Measurements from ENCODE around the gene SLC30A3. TPM values are rescaled to one million over a fixed set of nuclear protein-coding genes. Genes with fewer than 3 reads are reported as not detected.
"Not testable (repeated sequence)": the region's sequence is repeated elsewhere in the genome, so short reads cannot be mapped to it uniquely, and the experiment has no call there.

Gene SLC30A3
- total RNA-seq, 2 donors from 2014 or later = 4.4 to 8.5 TPM

- H3K9me3 ChIP-seq = no peaks in the 10 kb centered on the region
- H3K27ac ChIP-seq = no peak overlapping the region
- no peak for TF ChIP-seq CTCF (IDR thresholded peaks at IDR 0.05)
- DNase-seq (ENCODE audit: low spot score) (no peak), ATAC-seq (ENCODE audit: insufficient number of reproducible peaks, low FRiP score, low read depth) (no peak)
- no peaks in the 10 kb centered on the region for H3K27me3 ChIP-seq (replicated peaks; ENCODE audit: insufficient read depth)
- no peaks in the 10 kb centered on the region for H3K4me1 ChIP-seq (ENCODE audit: control insufficient read depth in 1 of 2, low read depth in 2 of 2)
- no peaks in the 10 kb centered on the region for H3K36me3 ChIP-seq
- H3K4me3 ChIP-seq = no peak overlapping the region
These were observed 7.8 kb upstream of the SLC30A3 start for GRCh38 chr2:27270670-27271069.

- no peaks in the 10 kb centered on the region for H3K9me3 ChIP-seq
- H3K36me3 ChIP-seq = no peaks in the 10 kb centered on the region
- H3K27me3 ChIP-seq (replicated peaks; ENCODE audit: insufficient read depth) = no peaks in the 10 kb centered on the region
- no peak overlapping the region for H3K27ac ChIP-seq
- DNase-seq (ENCODE audit: low spot score) (no peak), ATAC-seq (ENCODE audit: insufficient number of reproducible peaks, low FRiP score, low read depth) (no peak)
- TF ChIP-seq CTCF (IDR thresholded peaks at IDR 0.05) = no peak
- H3K4me1 ChIP-seq (ENCODE audit: control insufficient read depth in 1 of 2, low read depth in 2 of 2) = peaks cover 0 to under 1% of the 10 kb centered on the region in 2 donors
- H3K4me3 ChIP-seq = no peak overlapping the region
These were observed 7.3 kb upstream of the SLC30A3 start for GRCh38 chr2:27270131-27270530.

GRCh38 chr2:27268296-27268695 is 5.4 kb upstream of the SLC30A3 start:
- not testable (repeated sequence) for H3K4me3 ChIP-seq; H3K27ac ChIP-seq; DNase-seq (ENCODE audit: low spot score); H3K9me3 ChIP-seq; H3K36me3 ChIP-seq; ATAC-seq (ENCODE audit: insufficient number of reproducible peaks, low FRiP score, low read depth)
- Histone ChIP-seq H3K27me3 (replicated peaks; ENCODE audit: insufficient read depth) (peaks cover 11% of the 10 kb centered on the region), H3K4me1 (ENCODE audit: control insufficient read depth in 1 of 2, low read depth in 2 of 2) (peaks cover 11 to 19% of the 10 kb centered on the region in 2 donors)

- H3K27ac ChIP-seq = no peak overlapping the region
- no peak for ATAC-seq (ENCODE audit: insufficient number of reproducible peaks, low FRiP score, low read depth)
- H3K36me3 ChIP-seq = no peaks in the 10 kb centered on the region
- H3K9me3 ChIP-seq = no peaks in the 10 kb centered on the region
- DNase-seq (ENCODE audit: low spot score) = no peak
- TF ChIP-seq CTCF (IDR thresholded peaks at IDR 0.05) = no peak
- H3K4me3 ChIP-seq = no peak overlapping the region
- H3K27me3 ChIP-seq (replicated peaks; ENCODE audit: insufficient read depth) = peaks cover 13% of the 10 kb centered on the region
- peaks cover 11 to 38% of the 10 kb centered on the region in 2 donors for H3K4me1 ChIP-seq (ENCODE audit: control insufficient read depth in 1 of 2, low read depth in 2 of 2)
These were observed 2.7 kb upstream of the SLC30A3 start for GRCh38 chr2:27265536-27265870.

GRCh38 chr2:27264753-27265535 is 2.1 kb upstream of the SLC30A3 start:
- peak; percentile 43 for TF ChIP-seq CTCF (IDR thresholded peaks at IDR 0.05)
- H3K27ac ChIP-seq = no peak overlapping the region
- no peak for ATAC-seq (ENCODE audit: insufficient number of reproducible peaks, low FRiP score, low read depth)
- peaks cover 13% of the 10 kb centered on the region for H3K27me3 ChIP-seq (replicated peaks; ENCODE audit: insufficient read depth)
- no peaks in the 10 kb centered on the region for H3K9me3 ChIP-seq
- H3K4me3 ChIP-seq = peak overlapping the region; percentile 71
- peaks cover 11 to 38% of the 10 kb centered on the region in 2 donors for H3K4me1 ChIP-seq (ENCODE audit: control insufficient read depth in 1 of 2, low read depth in 2 of 2)
- no peak for DNase-seq (ENCODE audit: low spot score)
- H3K36me3 ChIP-seq = no peaks in the 10 kb centered on the region
